Activated naive CD8-positive, alpha-beta T cell treated with anti-CD3 and anti-CD28 coated beads, Interleukin-2, amount 50 U/mL, for 24 hours (primary cell): Measurements from ENCODE around the gene FALEC.
"Not testable (repeated sequence)": the region's sequence is repeated elsewhere in the genome, so short reads cannot be mapped to it uniquely, and the experiment has no call there.

Experiments used
- ATAC-seq: fragments of 150-1000 bp; cut with Tn5 transposase; one replicate; pipeline ENCODE4 v1.10.0; 2021
- DNase-seq: peaks from one replicate; pipeline ENCODE4 v3.0.0; 2021
- H3K27ac Mint-ChIP-seq: one replicate; pipeline ENCODE4 v1.8.0; 2021; ENCODE audit warnings: mild to moderate bottlenecking, mixed read lengths
- H3K27me3 Mint-ChIP-seq: one replicate; pipeline ENCODE4 v1.8.0; 2021; ENCODE audit warnings: mixed read lengths
- H3K36me3 Mint-ChIP-seq: one replicate; pipeline ENCODE4 v1.8.0; 2021; ENCODE audit warnings: low read depth, mixed read lengths
- H3K4me1 Mint-ChIP-seq: one replicate; pipeline ENCODE4 v1.8.0; 2021; ENCODE audit warnings: mixed read lengths
- H3K4me3 Mint-ChIP-seq: one replicate; pipeline ENCODE4 v1.8.0; 2021; ENCODE audit warnings: mild to moderate bottlenecking, moderate library complexity, mixed read lengths
- H3K9me3 Mint-ChIP-seq: one replicate; pipeline ENCODE4 v1.8.0; 2021; ENCODE audit warnings: mixed read lengths

Gene FALEC

DNA sequence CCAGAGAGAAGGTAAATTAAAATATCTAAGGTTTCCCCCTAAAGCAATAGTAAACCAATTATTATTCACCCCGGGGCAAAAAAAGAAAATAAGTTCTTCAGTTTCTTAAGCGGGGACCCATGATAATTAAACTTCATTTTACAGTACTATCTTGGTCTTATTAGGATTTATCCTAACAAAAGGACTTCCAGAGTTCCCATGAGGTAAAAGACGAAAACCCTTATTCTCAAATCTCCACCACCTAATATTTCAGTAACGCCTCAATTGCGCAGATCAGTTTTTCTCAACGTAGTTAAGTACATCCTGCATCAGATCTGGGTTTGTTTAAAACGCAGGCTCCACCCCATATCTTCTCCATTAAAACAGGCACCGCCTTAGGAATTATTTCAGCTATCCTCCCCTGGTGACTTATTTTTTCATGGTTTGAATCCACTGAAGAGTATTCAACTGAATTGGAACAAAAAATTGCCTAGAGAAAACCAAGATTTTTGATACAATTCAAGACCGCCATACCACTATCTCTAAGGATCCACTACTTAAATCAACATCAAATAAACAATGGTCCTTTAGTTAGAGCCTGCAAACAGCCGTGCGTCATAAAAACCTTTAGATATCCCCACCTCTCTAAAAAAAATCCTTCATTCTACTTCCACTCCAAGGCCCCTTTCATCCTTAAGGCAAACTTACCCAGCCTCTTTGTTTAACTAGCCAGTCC is 62.2 kb downstream of the FALEC start:
- H3K4me3 Mint-ChIP-seq = peak overlapping the region; percentile 100
- H3K27ac Mint-ChIP-seq = peak overlapping the region; percentile 99
- H3K36me3 Mint-ChIP-seq = peaks cover 65% of the 10 kb centered on the region
- DNase-seq = no peak
- peaks cover 3% of the 10 kb centered on the region for H3K27me3 Mint-ChIP-seq
- no peaks in the 10 kb centered on the region for H3K9me3 Mint-ChIP-seq
- H3K4me1 Mint-ChIP-seq = peaks cover 51% of the 10 kb centered on the region
- no peak for ATAC-seq

DNA sequence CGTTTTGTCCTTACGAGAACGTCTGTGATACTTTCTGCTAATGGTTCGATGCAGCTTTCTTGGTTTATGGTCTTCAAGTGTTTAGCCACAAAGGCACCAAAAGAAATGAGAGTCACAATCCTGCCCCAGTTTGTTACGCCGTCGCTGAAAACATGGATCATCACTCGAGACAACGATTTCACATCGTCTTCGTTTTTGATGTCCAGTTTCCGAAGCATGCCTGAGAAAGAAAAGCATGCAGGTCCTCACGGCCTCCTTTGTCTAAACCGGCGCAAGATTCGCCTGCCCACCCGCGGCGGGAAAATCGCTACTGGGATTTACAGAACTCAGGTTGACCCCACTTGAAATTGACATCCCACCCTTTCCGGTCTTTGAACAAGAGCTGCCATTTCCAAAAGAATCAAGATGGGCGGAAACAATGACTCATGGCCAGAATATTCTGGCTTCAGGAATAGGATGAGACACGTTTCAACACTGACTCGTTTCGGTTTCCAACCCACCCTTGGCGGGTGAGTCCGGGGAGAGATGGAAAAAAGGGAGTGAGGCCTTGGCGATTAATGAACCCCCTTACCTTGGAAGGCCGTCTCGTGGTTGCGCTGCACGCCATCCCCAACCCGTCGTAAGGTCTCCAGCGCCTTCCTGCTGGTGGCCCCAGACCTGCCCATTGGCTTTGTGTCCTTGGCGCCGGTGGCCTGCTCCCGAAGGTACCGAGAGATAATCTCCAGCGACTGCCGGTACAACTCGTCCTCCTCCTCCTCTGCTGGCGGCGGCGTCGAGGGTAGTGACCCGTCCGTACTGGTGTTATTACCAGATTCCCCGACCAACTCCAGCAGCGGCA is 62.9 kb downstream of the FALEC start:
- Mint-ChIP-seq H3K27ac (peak overlapping the region; percentile 99), H3K9me3 (no peaks in the 10 kb centered on the region), H3K4me3 (peak overlapping the region; percentile 100), H3K36me3 (peaks cover 57% of the 10 kb centered on the region), H3K27me3 (peaks cover 3% of the 10 kb centered on the region), H3K4me1 (peaks cover 44% of the 10 kb centered on the region)
- DNase-seq (peak; percentile 61), ATAC-seq (peak; percentile 23)

DNA sequence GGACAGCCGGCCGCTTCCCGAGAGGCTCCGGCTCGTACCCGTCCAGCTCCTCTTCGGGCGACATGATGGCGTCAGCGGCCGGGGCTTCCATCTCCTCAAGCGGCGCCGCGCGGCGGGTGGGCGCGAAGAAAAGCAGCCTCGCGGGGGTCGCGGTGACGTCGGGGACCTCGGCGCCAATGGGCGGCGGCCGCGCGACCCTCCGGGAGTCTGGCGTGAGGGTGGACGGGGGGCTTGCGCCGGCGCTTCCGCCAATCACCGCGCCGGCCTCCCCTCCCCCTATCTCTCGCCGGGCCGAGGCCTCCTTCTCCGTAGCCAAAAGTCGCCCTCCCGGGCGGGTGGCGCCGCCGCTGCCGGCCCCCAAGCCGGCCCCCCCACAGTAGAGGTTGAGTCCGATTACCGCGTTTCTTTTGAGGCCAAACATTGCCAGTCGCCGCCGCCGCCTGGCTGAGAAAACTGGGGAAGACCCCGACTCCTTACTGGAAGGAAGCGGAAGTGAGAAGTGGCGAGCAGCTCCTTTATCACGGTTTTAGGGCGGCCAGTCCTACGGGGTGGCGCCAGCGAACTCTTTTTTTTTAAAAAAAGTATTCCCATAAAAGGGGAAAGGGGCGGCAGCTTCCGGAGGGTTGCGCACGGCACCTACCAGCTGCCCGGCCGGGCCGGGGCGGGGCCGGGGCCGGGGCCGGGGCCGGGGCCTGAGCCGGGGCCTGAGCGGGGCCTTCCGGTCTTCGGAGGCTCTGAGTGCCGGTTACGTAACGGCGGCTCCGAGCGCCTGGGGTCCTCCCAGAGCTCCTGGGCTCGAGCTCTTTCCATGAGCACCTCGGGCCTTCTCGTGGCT is 63.8 kb downstream of the FALEC start, which contains the start of gene MCL1:
Gene MCL1 (minus strand): TSS at position 501 of the 835 bp plus-strand sequence. CDS start 80 bp downstream, at position 421.
- Mint-ChIP-seq H3K4me1 (peaks cover 37% of the 10 kb centered on the region), H3K9me3 (no peaks in the 10 kb centered on the region), H3K27me3 (peaks cover 3% of the 10 kb centered on the region), H3K36me3 (peaks cover 50% of the 10 kb centered on the region), H3K27ac (peak within 1 kb of the TSS; percentile 99), H3K4me3 (peak within 1 kb of the TSS; percentile 100)
- ATAC-seq (peak; percentile 87), DNase-seq (peak; percentile 84)

GRCh38 chr1:150579945-150580642 is 64.5 kb downstream of the FALEC start:
- ATAC-seq = no peak
- H3K36me3 Mint-ChIP-seq = peaks cover 43% of the 10 kb centered on the region
- peaks cover 30% of the 10 kb centered on the region for H3K4me1 Mint-ChIP-seq

GRCh38 chr1:150580966-150581365 is 65.4 kb downstream of the FALEC start:
- H3K9me3 Mint-ChIP-seq, ATAC-seq, DNase-seq, H3K27me3 Mint-ChIP-seq: not testable (repeated sequence)
- H3K4me3 Mint-ChIP-seq = peak overlapping the region; percentile 100
- H3K4me1 Mint-ChIP-seq = peaks cover 22% of the 10 kb centered on the region
- H3K36me3 Mint-ChIP-seq = peaks cover 37% of the 10 kb centered on the region
- H3K27ac Mint-ChIP-seq = peak overlapping the region; percentile 92

More at GRCh38 chr1:150579945-150580642, 64.5 kb downstream of the FALEC start:
- DNase-seq = no peak
- Mint-ChIP-seq H3K9me3 (no peaks in the 10 kb centered on the region), H3K4me3 (peak overlapping the region; percentile 100), H3K27me3 (peaks cover 3% of the 10 kb centered on the region), H3K27ac (peak overlapping the region; percentile 92)

- ATAC-seq, H3K4me3 Mint-ChIP-seq, H3K9me3 Mint-ChIP-seq, DNase-seq, H3K27me3 Mint-ChIP-seq: not testable (repeated sequence)
- H3K36me3 Mint-ChIP-seq = peaks cover 32% of the 10 kb centered on the region
- H3K27ac Mint-ChIP-seq = peak overlapping the region; percentile 92
- peaks cover 19% of the 10 kb centered on the region for H3K4me1 Mint-ChIP-seq
These were observed 65.9 kb downstream of the FALEC start for GRCh38 chr1:150581437-150581836.

- ATAC-seq, H3K4me3 Mint-ChIP-seq, H3K9me3 Mint-ChIP-seq, DNase-seq, H3K27me3 Mint-ChIP-seq, H3K27ac Mint-ChIP-seq: not testable (repeated sequence)
- H3K36me3 Mint-ChIP-seq = peaks cover 27% of the 10 kb centered on the region
- peaks cover 19% of the 10 kb centered on the region for H3K4me1 Mint-ChIP-seq
These were observed 66.4 kb downstream of the FALEC start for GRCh38 chr1:150581962-150582361.

DNA sequence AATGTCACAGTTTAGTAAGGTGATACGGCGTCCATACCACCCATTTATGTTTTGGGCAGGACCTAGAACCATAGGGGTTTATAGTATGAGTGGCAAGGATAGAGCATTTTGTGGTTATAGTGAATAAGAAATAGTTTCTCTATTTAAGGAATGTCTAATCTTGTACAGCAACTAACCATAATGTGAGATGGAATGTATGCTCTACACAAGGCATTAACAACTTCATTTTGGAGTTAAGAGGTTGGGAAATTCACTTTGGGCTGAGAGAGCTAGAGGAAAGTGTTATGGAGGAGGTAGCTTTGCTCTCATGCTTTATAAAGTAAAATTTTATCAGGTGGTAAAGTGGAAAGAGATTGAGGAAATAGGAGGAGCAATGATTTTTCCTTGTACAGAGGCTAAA is 66.8 kb downstream of the FALEC start:
- ATAC-seq = no peak
- DNase-seq = no peak
- no peak overlapping the region for H3K4me3 Mint-ChIP-seq
- no peak overlapping the region for H3K27ac Mint-ChIP-seq
- H3K36me3 Mint-ChIP-seq = peaks cover 23% of the 10 kb centered on the region
- peaks cover 19% of the 10 kb centered on the region for H3K4me1 Mint-ChIP-seq
- H3K9me3 Mint-ChIP-seq = no peaks in the 10 kb centered on the region
- peaks cover 3% of the 10 kb centered on the region for H3K27me3 Mint-ChIP-seq
